Measurements from ENCODE around the gene SMIM10L2A. TPM values are rescaled to one million over a fixed set of nuclear protein-coding genes. Genes with fewer than 3 reads are reported as not detected.

SMIM10L2A gene
- total and polyA plus RNA-seq, 2 of the 8 experiments (the other 6 are each of a cell fraction or from before 2014, with no cell fraction given) = 5.0 to 7.5 TPM

- Histone ChIP-seq H3K79me1 (ENCODE audit: low read depth, low read length) (no peaks in the 10 kb centered on the region), H3K4ac (replicated peaks; ENCODE audit: insufficient read length, low read depth, low read length) (no peak overlapping the region), H4K91ac (replicated peaks; ENCODE audit: insufficient read length, low read length) (no peak overlapping the region), H3K56ac (replicated peaks; ENCODE audit: insufficient read length, low read depth, low read length) (no peak overlapping the region), H2BK15ac (ENCODE audit: low read length) (no peak overlapping the region), H3K14ac (ENCODE audit: insufficient read length) (no peak overlapping the region), H3K9me3 (ENCODE audit: insufficient read depth in 2 of 2, low read depth in 1 of 2, low read length in 1 of 2) (no peaks in the 10 kb centered on the region), H3K23ac (ENCODE audit: insufficient read length) (no peak overlapping the region), H2AFZ (ENCODE audit: low read length) (no peak overlapping the region), H4K20me1 (replicated peaks in 1 of 2; ENCODE audit: control insufficient read depth in 1 of 2, insufficient read depth in 2 of 2, low read length in 2 of 2) (no peaks in the 10 kb centered on the region), H3K79me2 (ENCODE audit: control insufficient read depth in 1 of 2, insufficient read depth in 2 of 2, low read length in 2 of 2) (no peaks in the 10 kb centered on the region), H3K4me3 (ENCODE audit: extremely low read depth in 1 of 4, insufficient read depth in 2 of 4, low read depth in 3 of 4, low read length in 4 of 4) (no peak overlapping the region), H3K27me3 (replicated peaks in 1 of 4; ENCODE audit: control insufficient read depth in 3 of 4, extremely low read depth in 1 of 4, insufficient read depth in 3 of 4, low read length in 3 of 4) (no peaks in the 10 kb centered on the region), H2BK5ac (ENCODE audit: low read depth, low read length) (no peak overlapping the region), H3K36me3 (ENCODE audit: control insufficient read depth in 2 of 4, insufficient read depth in 4 of 4, low read length in 3 of 4) (no peaks in the 10 kb centered on the region), H3K27ac (ENCODE audit: low read depth, low read length) (no peak overlapping the region), H2BK12ac (ENCODE audit: low read depth, low read length) (no peak overlapping the region), H3K4me1 (replicated peaks in 1 of 4; ENCODE audit: control insufficient read depth in 3 of 4, insufficient read depth in 4 of 4, low read length in 3 of 4) (peaks cover 0 to 3% (median 0%) of the 10 kb centered on the region in 4 experiments; a peak in 2 of 7 replicates), H4K8ac (ENCODE audit: extremely low read depth, insufficient read depth, low read length) (no peak overlapping the region), H2AK5ac (ENCODE audit: low read depth, low read length) (no peak overlapping the region), H4K5ac (ENCODE audit: insufficient read length, low read depth, low read length) (no peak overlapping the region), H2BK120ac (replicated peaks; ENCODE audit: low read depth, low read length) (no peak overlapping the region), H2BK20ac (ENCODE audit: low read length) (no peak overlapping the region), H3K4me2 (ENCODE audit: insufficient read depth in 1 of 2, low read depth in 2 of 2, low read length in 2 of 2) (no peak overlapping the region), H3K23me2 (ENCODE audit: low read depth, low read length) (no peaks in the 10 kb centered on the region), H3K18ac (ENCODE audit: extremely low read depth, low read length) (no peak overlapping the region), H3K9ac (replicated peaks in 1 of 4; ENCODE audit: extremely low read depth in 1 of 4, low read depth in 3 of 4, low read length in 3 of 4) (no peak overlapping the region)
- CTCF ChIA-PET (ENCODE audit: partially characterized antibody) = interaction anchor here (0.7 kb wide), 1 partner anchor 1806 kb away, joined by 3 read pairs; no protein-coding TSS in a partner anchor
- no peak for FAIRE-seq
- POLR2A ChIA-PET (ENCODE audit: partially characterized antibody) = no interaction called here
- DNase-seq (ENCODE audit: low read depth in 1 of 2, low spot score in 2 of 2) = no peak
- 88% methylated on average over 2 of the region's 2 CpGs; no CpG with 5 or more reads in 1 of the 2 experiments for WGBS, 2 experiments (ENCODE audit: extremely low coverage in 1 of 2, insufficient coverage in 1 of 2, insufficient read length in 1 of 2, insufficient replicate concordance in 2 of 2, low coverage in 1 of 2, low lambda C conversion rate in 2 of 2, missing lambda C conversion rate in 1 of 2)
- TF ChIP-seq TBP (IDR thresholded peaks at IDR 0.05; ENCODE audit: low read depth, low read length) = no peak
- no peak for TF ChIP-seq SP4 (IDR thresholded peaks at IDR 0.05; ENCODE audit: low read length)
- no peak for TF ChIP-seq KDM4A (IDR thresholded peaks at IDR 0.05; ENCODE audit: low read depth, low read length, severe bottlenecking)
- TF ChIP-seq KDM1A (IDR thresholded peaks at IDR 0.05; ENCODE audit: borderline replicate concordance, low read length) = no peak
- no peak for TF ChIP-seq RXRA (IDR thresholded peaks at IDR 0.05; ENCODE audit: insufficient read depth, low read depth, low read length)
- TF ChIP-seq BRCA1 (IDR thresholded peaks at IDR 0.05; ENCODE audit: low read depth, low read length) = no peak
- no peak for TF ChIP-seq EZH2 (IDR thresholded peaks at IDR 0.05; ENCODE audit: low read depth, low read length, severe bottlenecking)
- TF ChIP-seq JUN (IDR thresholded peaks at IDR 0.05; ENCODE audit: low read depth, low read length) = no peak
- no peak for TF ChIP-seq EGR1 (IDR thresholded peaks at IDR 0.05; ENCODE audit: borderline replicate concordance, low read depth, low read length)
Measured at GRCh38 chrX:135388841-135389240, 32.9 kb upstream of the SMIM10L2A start.
